ENCODE results near the gene OTOGL.

The OTOGL gene

GRCh38 chr12:80272387-80272915, 173.1 kb downstream of the OTOGL start:
- H3K79me2 ChIP-seq (ENCODE audit: control insufficient read depth, low read length): no peaks in the 10 kb centered on the region
- no peaks in the 10 kb centered on the region for H3K36me3 ChIP-seq (ENCODE audit: control insufficient read depth, low read length)
- no peak overlapping the region for H3K27ac ChIP-seq (ENCODE audit: low read depth, low read length)
- H4K20me1 ChIP-seq (ENCODE audit: control insufficient read depth, insufficient read depth, low read depth, low read length): no peaks in the 10 kb centered on the region
- no peaks in the 10 kb centered on the region for H3K27me3 ChIP-seq (ENCODE audit: control insufficient read depth, low read length)
- no peaks in the 10 kb centered on the region for H3K9me3 ChIP-seq (ENCODE audit: control insufficient read depth, insufficient read depth, low read length)
- H3K4me3 ChIP-seq (ENCODE audit: low read length): no peak overlapping the region
- no peaks in the 10 kb centered on the region for H3K4me1 ChIP-seq (ENCODE audit: control insufficient read depth, low read length)
- TF ChIP-seq EZH2phosphoT487 (IDR thresholded peaks at IDR 0.05; ENCODE audit: borderline replicate concordance, low read length): no peak
- no peak for TF ChIP-seq CTCF (IDR thresholded peaks at IDR 0.05; ENCODE audit: low read depth, low read length, poor library complexity, severe bottlenecking)
- H3K9me2 ChIP-seq (replicated peaks; ENCODE audit: control insufficient read depth, low read length): no peaks in the 10 kb centered on the region
- no peak overlapping the region for H3K4me2 ChIP-seq (ENCODE audit: low read length)
- no peaks in the 10 kb centered on the region for H3F3A ChIP-seq (ENCODE audit: control insufficient read depth, insufficient read depth)

- no peaks in the 10 kb centered on the region for H3K9me2 ChIP-seq (replicated peaks; ENCODE audit: control insufficient read depth, low read length)
- H4K20me1 ChIP-seq (ENCODE audit: control insufficient read depth, insufficient read depth, low read depth, low read length): no peaks in the 10 kb centered on the region
- H3K36me3 ChIP-seq (ENCODE audit: control insufficient read depth, low read length): no peaks in the 10 kb centered on the region
- no peaks in the 10 kb centered on the region for H3F3A ChIP-seq (ENCODE audit: control insufficient read depth, insufficient read depth)
- H3K79me2 ChIP-seq (ENCODE audit: control insufficient read depth, low read length): no peaks in the 10 kb centered on the region
- no peaks in the 10 kb centered on the region for H3K4me1 ChIP-seq (ENCODE audit: control insufficient read depth, low read length)
- H3K9me3 ChIP-seq (ENCODE audit: control insufficient read depth, insufficient read depth, low read length): no peaks in the 10 kb centered on the region
- H3K27ac ChIP-seq (ENCODE audit: low read depth, low read length): no peak overlapping the region
- H3K27me3 ChIP-seq (ENCODE audit: control insufficient read depth, low read length): no peaks in the 10 kb centered on the region
- H3K4me2 ChIP-seq (ENCODE audit: low read length): no peak overlapping the region
- no peak overlapping the region for H3K4me3 ChIP-seq (ENCODE audit: low read length)
- TF ChIP-seq EZH2phosphoT487 (IDR thresholded peaks at IDR 0.05; ENCODE audit: borderline replicate concordance, low read length) (no peak), CTCF (IDR thresholded peaks at IDR 0.05; ENCODE audit: low read depth, low read length, poor library complexity, severe bottlenecking) (no peak)
Measured at GRCh38 chr12:80273144-80273543, 173.8 kb downstream of the OTOGL start.

- TF ChIP-seq EZH2phosphoT487 (IDR thresholded peaks at IDR 0.05; ENCODE audit: borderline replicate concordance, low read length) (no peak), CTCF (IDR thresholded peaks at IDR 0.05; ENCODE audit: low read depth, low read length, poor library complexity, severe bottlenecking) (no peak)
- Histone ChIP-seq H3K4me1 (ENCODE audit: control insufficient read depth, low read length) (no peaks in the 10 kb centered on the region), H3K9me2 (replicated peaks; ENCODE audit: control insufficient read depth, low read length) (no peaks in the 10 kb centered on the region)
Measured at GRCh38 chr12:80277732-80278131, 178.4 kb downstream of the OTOGL start.

More at GRCh38 chr12:80277732-80278131, 178.4 kb downstream of the OTOGL start:
- Histone ChIP-seq H3F3A (ENCODE audit: control insufficient read depth, insufficient read depth) (no peaks in the 10 kb centered on the region), H3K27ac (ENCODE audit: low read depth, low read length) (no peak overlapping the region), H3K27me3 (ENCODE audit: control insufficient read depth, low read length) (no peaks in the 10 kb centered on the region), H3K9me3 (ENCODE audit: control insufficient read depth, insufficient read depth, low read length) (no peaks in the 10 kb centered on the region), H3K4me3 (ENCODE audit: low read length) (no peak overlapping the region), H3K79me2 (ENCODE audit: control insufficient read depth, low read length) (no peaks in the 10 kb centered on the region), H3K4me2 (ENCODE audit: low read length) (no peak overlapping the region), H3K36me3 (ENCODE audit: control insufficient read depth, low read length) (no peaks in the 10 kb centered on the region), H4K20me1 (ENCODE audit: control insufficient read depth, insufficient read depth, low read depth, low read length) (no peaks in the 10 kb centered on the region)
